Endothelial cell of hepatic sinusoid (primary cell): ENCODE measurements around the gene MTA3.

Experiments
- in situ Hi-C: cut with HindIII; loops from 2 replicates; pipeline ENCODE4 v1.10.0; 2017; ENCODE audit warnings: low sequenced_read_pairs

The MTA3 gene

GRCh38 chr2:42653039-42653438 is 84.6 kb downstream of the MTA3 start:
- in situ Hi-C loops, result no loop called here

GRCh38 chr2:42653908-42654445 is 85.5 kb downstream of the MTA3 start:
- in situ Hi-C loops, result no loop called here

GRCh38 chr2:42658306-42658705 is 89.9 kb downstream of the MTA3 start:
- in situ Hi-C loops, result no loop called here

- in situ Hi-C loops, result loop anchor here (5.0 kb wide), 1 partner anchor 162 kb away; no protein-coding TSS in a partner anchor
Measured at GRCh38 chr2:42659609-42660008, 91.2 kb downstream of the MTA3 start.

- in situ Hi-C loops, result loop anchor here (5.0 kb wide), 1 partner anchor 166 kb away; no protein-coding TSS in a partner anchor
Measured at GRCh38 chr2:42663106-42663780, 94.8 kb downstream of the MTA3 start.

- in situ Hi-C loops, result loop anchor here (5.0 kb wide), 1 partner anchor 167 kb away; no protein-coding TSS in a partner anchor
Measured at GRCh38 chr2:42663828-42664227, 95.4 kb downstream of the MTA3 start.

GRCh38 chr2:42673989-42674579 is 105.7 kb downstream of the MTA3 start:
- in situ Hi-C loops, result no loop called here

GRCh38 chr2:42675815-42676214 is 107.4 kb downstream of the MTA3 start:
- in situ Hi-C loops, result no loop called here

- in situ Hi-C loops, result no loop called here
Measured at GRCh38 chr2:42685303-42685702, 116.9 kb downstream of the MTA3 start.

- in situ Hi-C loops, result no loop called here
Measured at GRCh38 chr2:42693013-42693615, 124.7 kb downstream of the MTA3 start.

GRCh38 chr2:42693688-42694479 is 125.5 kb downstream of the MTA3 start:
- in situ Hi-C loops, result no loop called here

- in situ Hi-C loops, result no loop called here
Measured at GRCh38 chr2:42696987-42697386, 128.6 kb downstream of the MTA3 start.

- in situ Hi-C loops, result no loop called here
Measured at GRCh38 chr2:42698940-42699339, 130.5 kb downstream of the MTA3 start.

- in situ Hi-C loops, result no loop called here
Measured at GRCh38 chr2:42706836-42707235, 138.4 kb downstream of the MTA3 start.

- in situ Hi-C loops, result no loop called here
Measured at GRCh38 chr2:42708179-42708578, 139.7 kb downstream of the MTA3 start.

- in situ Hi-C loops, result no loop called here
Measured at GRCh38 chr2:42711896-42712295, 143.5 kb downstream of the MTA3 start.

- in situ Hi-C loops, result no loop called here
Measured at GRCh38 chr2:42712934-42713333, 144.5 kb downstream of the MTA3 start.

- in situ Hi-C loops, result no loop called here
Measured at GRCh38 chr2:42713920-42714319, 145.5 kb downstream of the MTA3 start.

GRCh38 chr2:42714686-42715085 is 146.3 kb downstream of the MTA3 start:
- in situ Hi-C loops, result no loop called here

- in situ Hi-C loops, result no loop called here
Measured at GRCh38 chr2:42721898-42722297, 153.5 kb downstream of the MTA3 start.
